Kidney capillary endothelial cell (primary cell): ENCODE measurements around the gene RABL3.
"Not testable (repeated sequence)": the region's sequence is repeated elsewhere in the genome, so short reads cannot be mapped to it uniquely, and the experiment has no call there.

ENCODE experiments used
- DNase-seq: peaks from one replicate; pipeline ENCODE4 v3.0.0-alpha.2; 2018; ENCODE audit warnings: low spot score

RABL3 gene

DNA sequence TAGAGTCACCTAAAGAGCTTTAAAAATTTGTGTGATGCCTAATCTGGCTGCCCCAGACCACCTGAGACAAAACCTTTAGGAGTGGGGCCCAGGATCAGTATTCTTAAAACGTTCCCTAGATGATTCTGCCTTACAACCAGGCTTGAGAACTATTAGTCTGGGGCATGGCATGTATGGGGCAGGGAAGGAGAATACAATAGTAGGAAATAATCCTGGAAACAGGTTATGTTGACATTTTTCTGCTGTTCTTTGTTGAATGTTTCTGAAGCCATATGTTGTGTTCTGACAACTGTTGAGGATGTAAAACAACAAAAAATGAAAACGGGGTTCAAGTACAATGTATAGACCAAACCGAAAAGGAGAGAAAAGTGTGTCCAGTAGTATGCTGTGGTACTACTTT is 3.1 kb upstream of the RABL3 start:
- DNase-seq = no peak

DNA sequence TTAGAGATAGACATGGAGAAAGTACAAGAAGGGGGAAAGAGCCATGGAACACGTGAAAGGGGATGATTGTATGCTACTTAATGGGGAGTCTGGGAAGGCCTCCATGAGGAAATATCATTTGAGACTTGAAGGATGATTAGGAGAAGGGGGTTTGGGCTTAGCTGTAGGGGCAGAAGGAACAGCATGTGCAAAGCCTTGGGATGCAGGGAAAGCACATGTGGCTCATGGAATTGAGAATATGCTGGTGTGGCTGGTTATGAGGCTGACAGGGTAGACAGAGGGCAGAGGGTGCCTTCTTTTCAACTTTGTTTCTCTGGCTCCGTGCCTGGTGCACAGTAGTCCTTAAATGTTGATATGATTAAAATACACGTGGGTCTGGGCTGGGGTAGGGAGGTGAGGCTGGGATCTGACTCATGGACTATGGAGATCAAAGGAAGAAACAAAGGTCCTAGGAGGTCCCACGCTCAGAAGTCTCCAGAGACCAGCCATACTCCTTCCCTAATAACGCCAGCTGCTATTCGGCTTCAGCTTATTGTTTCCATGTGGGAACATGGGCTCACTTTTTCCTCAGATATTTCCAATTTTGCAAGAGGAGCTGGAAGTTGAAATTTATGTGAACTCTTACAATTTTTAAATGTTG is 1.4 kb upstream of the RABL3 start:
- no peak for DNase-seq

DNA sequence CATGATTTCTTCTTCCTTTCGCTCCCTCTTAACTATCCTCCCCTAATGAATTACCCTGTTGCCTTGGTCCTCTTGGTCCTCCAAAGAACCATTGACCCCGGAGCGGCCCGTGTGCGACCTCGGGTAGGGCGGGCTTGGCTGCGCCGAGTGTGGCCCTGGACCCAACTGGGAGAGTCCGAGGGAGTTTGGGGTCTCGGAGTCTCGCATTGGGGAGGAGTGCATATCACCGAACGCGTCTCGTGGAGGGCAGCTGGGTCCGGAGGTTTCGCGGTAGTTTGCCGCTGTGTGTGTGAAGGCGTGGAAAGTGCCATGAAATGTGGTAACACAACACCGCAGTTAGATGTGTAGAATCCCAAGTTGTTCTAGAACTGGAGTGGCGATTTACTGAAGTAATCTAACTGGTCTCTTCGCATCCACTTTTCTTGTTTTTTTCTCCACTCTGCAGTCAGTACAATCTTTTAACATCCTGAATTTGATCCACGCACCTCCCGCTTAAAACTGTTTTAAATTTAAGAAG is 591 bp upstream of the RABL3 start:
- DNase-seq = no peak

DNA sequence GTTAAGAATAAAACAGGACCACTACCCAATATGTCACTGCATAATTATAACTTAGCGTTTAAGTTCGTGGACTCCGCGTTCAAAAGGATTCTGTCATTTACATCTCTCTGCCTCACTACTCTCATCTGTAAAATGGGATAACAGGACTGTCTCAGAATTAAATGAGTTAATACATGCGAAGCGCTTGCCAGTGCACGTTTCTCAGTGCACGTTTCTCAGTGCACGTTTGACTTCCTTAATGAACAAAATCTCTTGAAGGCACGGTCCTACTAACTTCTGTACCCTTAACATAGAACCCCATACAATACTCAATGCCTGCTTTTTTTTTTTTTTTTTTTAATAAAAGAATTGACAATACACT is 499 bp downstream of the RABL3 start:
- peak; percentile 38 for DNase-seq

DNA sequence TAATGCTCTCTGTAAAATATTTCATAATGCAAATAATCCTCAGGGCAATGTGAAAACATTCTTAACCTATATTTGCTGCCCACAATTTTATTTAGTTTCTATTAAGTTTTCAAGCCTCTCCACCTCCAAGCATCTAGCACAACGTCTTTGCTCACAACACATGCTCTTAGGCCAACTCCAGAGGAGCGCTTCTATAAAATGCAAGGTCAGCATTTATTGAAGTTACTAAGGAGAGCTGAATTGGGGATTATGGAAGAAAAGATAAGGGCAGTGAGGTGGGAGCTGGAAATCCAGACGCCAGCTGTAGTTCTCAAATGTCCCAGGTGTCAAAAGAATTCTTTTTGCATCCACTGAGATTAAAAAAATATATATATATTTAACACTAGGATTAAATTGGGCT is 996 bp downstream of the RABL3 start:
- no peak for DNase-seq

DNA sequence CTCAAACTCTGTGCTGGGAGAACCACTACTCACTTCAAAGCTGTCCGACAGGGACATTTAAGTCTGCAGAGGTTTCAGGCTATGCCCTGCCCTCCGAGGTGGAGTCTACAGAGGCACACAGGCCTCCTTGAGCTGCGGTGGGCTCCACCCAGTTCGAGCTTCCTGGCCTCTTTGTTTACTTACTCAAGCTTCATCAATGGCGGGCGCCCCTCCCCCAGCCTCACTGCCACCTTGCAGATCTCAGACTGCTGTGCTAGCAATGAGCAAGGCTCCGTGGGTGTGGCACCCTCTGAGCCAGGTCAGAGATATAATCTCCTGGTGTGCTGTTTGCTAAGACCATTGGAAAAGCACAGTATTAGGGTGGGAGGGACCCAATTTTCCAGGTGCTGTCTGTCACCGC is 4.3 kb downstream of the RABL3 start:
- DNase-seq = not testable (repeated sequence)

DNA sequence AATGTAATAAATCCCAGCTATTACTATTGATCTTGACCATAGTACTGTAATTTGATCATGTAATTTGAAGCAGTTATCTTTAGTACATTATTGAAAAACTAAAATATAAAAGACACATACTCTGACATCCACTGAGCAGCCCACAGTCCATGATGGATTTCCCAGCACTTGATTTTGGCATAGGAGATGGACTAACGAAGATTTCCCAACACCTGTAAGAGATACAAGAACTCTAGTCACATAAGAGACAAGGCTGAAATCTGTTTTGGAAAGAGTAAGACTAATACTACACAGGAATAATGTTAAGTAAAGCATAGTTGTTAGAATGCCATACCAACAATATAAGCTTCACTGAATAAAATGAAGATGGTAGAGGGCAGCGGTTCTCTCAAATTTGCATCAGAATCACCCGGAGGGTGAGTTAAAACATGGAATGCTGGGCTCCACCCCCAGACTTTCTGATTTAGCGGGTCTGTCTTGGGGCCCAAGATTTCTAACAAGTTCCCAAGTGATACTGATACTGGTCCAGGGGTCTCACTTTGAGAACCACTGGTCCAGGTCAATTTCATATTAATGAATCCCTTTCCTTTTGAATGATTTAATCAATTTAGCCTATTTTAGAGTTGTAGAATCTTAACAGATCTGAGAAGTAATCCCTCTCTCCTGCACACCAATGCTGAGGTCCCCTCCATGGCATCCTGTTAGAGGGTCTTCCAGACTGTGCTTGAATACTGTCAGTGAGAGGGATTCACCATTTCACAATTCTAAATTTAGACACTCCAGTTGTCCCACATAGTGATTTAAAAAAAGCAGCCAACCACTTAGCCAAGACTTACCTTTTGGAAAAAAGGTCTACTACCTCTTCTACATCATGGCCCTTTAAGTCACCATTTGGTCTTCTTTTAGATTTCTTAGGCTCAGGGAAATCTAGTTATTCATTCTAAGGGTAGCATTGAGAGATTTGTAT is 11.5 kb downstream of the RABL3 start:
- no peak for DNase-seq

DNA sequence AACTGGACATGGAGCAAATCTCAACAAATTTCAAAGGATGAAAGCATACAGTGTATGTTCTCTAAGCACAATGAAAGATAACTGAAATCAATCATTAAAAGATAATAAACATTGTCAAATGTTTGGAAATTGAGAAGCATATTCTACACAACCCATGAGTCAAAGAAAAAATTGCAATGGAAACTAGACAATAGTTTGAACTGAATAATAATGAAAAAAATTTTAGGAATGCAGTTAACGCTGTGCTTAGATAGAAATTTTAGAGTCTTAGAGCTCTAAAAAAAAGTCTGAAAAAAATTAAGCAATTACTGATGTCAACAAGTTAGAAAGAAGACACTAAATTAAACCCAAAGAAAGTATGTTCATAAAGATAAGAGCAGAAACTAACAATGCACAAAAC is 15.5 kb downstream of the RABL3 start:
- no peak for DNase-seq

DNA sequence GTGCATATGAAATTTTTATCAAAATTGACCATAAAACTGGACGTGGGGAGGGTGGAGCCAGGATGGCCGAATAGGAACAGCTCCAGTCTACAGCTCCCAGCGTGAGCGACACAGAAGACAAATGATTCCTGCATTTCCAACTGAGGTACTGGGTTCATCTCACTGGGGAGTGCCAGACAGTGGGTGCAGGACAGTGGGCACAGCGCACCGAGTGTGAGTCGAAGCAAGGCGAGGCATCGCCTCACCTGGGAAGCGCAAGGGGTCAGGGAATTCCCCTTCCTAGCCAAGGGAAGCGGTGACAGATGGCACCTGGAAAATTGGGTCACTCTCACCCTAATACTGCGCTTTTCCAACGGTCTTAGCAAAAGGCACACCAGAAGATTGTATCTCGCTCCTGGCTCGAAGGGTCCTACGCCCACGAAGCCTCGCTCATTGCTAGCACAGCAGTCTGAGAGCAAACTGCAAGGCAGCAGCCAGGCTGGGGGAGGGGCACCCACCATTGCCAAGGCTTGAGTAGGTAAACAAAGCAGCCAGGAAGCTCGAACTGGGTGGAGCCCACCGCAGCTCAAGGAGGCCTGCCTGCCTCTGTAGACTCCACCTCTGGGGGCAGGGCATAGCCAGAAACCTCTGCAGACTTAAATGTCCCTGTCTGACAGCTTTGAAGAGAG is 23.0 kb downstream of the RABL3 start:
- not testable (repeated sequence) for DNase-seq

DNA sequence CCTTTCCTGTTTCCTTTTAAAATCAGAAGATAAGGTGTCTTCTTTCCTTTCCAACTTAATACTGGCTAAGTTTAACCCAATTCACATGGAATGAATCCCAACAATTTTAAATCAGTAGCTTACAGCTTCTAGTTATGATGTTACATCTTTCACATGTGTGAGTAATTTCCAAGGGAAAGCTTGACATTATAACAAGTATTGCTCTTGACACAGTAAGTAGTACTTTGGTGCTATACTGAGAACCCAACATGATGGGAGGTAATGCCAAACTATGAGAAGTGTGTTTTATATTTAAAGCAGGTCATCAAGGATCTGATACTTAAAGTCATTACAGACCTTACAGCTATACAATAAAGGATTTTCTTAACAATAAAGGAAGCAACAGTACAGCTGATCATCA is 29.1 kb downstream of the RABL3 start:
- no peak for DNase-seq

DNA sequence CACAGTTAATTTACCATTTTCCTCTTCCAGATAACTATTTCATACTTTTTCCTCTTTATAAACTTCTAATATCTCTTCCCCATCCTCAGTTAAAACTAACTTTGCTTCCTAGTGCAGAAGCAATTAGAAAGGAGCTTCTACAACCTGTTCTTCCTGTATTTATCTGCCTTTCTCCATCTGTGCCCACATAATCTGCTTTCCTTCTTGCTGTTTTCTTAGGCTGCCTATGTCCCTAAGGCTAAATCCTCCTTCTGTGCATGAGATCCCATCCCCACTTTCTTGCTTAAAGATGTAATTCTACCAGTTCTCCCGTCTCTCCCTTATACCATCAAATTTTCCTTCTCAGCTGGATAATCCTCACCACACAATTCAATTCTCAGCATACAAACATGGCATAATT is 31.9 kb downstream of the RABL3 start:
- no peak for DNase-seq

DNA sequence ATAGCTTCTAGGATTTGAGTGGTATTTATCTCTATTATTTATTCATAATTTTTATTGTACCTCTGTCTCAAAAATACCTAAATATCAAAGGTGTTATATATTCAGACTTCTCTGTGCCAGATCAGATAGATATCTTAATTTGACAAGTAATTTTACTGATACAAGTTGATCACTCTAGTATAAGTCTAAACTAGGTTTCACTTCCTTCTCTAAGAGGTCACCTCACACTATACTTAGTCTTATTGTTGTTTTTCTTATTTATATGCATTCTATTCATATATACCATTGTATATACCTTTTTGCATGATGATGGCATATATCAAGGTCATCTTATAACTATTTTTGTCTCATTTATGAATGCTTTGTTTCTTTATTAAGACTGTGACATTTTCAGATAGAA is 33.9 kb downstream of the RABL3 start:
- no peak for DNase-seq

DNA sequence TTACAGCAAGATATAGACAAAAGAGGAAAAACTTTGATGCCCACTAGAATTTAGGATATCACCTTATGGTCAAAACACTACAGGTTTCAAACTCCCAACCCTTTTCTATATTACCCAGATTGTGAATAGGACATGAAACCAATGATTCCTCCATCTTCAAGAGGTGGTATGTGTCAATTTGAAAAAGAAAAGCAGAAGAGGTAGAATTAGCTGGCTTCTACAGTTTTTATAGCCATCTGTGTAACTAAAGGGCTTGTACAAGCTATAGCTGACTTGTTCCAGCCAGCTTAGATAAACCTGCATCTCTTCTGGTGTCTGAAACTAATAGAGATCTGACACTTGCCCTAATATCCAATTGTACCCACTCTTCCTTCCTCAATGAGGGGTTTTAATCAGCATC is 35.4 kb downstream of the RABL3 start:
- DNase-seq = no peak

DNA sequence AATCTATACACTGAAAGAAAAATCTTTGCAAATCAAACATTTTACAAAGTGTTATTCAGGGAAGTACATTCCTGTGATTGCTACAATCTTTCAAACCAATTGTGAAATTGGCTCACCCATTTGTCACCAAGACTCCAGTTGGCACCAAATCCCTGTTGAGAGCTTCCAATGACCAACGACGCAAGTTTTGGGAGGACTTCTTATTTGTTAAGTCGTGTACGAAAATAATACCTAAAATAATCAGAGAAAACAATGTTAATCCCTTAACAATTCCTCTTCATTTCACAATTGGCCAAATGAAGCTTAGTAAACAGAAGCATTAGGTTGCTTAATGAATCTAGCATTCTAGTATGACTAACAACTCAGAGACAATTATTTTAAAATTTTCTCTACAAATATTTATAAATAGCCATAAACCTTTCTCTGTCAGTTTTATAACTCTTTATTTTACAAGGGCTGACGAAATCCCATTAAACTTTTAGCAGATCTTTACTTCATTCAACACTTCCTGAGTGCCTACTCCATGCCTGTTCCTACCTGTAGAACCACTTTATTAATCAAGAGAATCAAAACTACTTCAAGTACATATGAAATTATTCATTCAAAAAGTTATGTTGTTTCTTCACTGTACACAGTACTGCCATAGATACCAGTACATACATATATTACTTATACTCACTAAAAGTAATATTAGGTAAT is 36.3 kb downstream of the RABL3 start:
- no peak for DNase-seq

DNA sequence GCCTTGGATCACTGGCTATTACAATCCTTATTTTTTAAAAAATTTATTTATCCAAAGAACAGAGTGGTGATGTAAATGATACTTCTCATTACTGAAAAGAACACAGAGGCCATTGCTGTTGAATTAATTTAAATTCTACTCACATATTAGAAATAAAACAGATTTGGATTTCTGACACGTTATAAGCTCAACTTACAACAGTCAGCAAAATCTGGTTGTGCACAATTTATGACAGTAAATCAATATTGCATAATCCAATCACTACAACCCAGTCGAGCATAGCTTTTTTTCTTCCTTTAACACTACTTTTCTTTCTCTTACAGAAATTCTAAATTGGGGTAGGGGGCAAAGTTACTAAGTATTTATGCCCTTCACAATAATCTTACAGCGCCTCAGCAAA is 43.0 kb downstream of the RABL3 start:
- DNase-seq = no peak

DNA sequence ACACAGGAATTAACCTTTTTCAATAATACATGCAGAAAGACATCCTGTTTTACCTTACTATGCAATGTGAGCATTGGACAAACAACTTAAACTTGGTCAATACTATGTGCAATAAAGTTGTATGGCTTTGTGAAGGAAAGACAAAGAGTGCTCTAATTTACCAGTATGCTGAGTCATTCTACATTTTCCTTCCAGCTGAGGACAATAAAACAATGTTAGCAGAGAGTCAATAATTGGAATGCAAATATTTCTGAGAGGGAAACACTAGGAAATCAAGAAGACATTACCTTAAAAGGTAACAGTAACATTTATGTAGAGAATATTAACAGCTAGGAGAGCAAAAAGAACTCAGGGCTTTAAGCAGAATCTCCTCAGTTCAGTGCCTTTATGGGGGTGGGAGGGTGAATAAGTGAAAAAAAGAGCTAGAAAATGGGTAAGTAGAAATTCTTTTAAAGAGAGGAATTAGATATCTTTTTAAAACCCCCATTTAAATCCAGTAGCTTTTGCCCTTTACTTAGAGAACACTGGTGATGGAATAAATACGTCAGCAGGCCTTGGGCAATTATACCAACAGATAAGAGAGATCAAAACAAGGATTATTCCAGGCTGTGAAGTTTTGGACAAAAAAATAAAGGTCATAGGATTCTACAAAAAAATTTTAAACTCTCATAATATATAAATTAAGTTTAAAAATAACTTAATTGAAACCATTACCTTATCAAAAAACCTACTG is 48.7 kb downstream of the RABL3 start:
- DNase-seq = peak; percentile 44

DNA sequence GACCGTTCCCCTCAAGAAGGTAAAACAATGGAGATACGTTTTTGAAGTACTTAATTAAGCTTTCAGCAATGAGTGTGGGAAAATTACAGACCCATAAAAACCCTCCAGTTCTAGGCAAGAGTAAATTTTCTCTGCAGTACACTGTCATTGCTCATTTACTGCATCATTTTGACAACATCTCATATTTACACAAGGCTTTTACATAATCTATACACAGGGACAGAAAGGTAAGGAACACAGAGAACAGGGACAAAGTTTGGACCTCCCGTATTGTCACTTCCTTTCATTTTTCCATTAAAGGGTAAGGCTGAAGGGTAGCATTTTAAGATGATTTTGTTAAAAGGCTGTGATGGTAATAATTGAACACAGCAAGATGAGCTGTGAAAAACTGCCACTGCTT is 52.9 kb downstream of the RABL3 start:
- DNase-seq = no peak

DNA sequence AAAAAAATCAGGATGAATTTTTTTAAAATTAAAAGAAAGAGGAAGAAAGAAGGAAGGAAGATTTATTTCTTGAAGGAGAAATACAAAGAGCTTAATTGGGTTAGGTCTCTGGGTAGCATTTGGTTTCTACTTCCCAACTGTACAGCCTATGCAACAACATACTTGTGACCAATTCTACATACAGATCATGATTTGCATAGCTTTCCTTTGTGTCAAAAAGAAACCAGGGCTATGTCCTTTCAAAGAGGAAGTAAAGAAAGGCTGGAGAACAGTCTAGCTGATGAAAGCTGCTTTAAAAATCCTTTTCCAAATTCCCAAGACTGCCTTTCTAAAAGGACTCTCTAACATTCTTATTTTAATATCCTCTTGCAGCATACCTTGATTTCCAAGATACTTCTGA is 54.2 kb downstream of the RABL3 start:
- no peak for DNase-seq

DNA sequence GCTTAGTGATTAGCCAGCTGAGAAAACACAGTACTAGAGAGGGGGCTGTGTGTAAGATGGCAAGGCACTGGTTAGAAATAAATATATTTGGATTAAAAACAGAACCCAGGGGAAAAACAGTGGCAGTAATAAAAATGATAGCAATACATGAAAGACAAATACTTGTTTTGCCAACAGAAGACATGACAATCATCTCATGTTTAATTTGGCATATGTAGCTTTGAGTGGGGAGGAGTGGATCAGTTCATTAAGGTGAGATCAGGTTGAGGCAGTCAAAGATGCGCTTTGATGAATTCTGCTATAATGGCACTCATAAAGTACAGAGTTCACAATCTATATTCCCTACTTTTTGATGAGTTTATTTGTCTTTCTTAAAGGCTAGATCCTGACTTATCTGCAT is 56.9 kb downstream of the RABL3 start:
- no peak for DNase-seq

DNA sequence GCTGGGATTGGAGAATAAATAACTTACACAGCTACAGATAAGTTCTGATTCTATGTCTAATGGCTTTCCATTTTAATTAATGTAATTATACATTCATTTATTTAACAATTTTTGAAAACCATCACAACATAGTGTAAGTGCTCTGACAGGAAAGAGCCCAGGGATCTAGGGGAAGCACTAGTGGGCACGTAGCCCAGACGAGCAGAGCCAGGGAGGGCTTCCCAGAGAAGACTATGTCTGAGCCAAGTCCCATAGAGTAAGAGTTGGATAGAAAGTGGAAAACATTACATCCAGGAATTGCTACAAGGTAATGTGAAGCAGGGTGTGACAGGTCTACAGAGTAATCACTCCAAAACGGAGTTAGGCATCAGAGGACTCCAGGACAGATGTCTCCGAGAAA is 57.4 kb downstream of the RABL3 start:
- no peak for DNase-seq

DNA sequence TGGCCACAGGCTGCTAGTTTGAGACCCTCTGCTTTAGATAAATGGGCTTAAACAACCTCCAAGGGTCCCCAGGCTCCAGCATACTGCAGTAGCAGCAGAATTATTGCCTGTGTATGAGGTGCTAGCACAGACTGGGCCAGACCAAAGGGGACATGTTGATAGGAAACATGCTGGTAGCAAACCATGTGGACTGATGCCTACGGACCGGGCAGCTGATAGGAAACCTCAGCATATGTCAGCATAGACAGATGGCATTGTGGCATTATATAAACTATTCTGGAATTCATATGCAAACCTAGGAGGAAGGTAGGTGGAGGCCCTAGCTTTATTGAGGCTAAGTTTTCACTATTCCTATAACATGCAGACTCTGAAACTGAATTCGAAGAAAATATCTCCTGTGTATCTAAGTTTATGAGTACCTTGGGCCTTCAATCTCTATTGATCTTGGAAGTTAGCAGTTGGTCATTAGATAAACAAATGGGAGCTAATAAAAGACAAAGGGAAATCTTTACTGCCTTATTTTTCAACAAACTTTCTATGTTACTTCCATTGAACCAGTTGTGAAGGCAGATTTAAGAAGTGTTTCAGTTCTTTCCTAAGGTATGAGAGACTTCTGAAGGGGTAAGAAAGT is 58.5 kb downstream of the RABL3 start:
- DNase-seq = no peak
